Ovary (tissue), 9 donors: ENCODE measurements around the gene TEX54. TPM values are rescaled to one million over a fixed set of nuclear protein-coding genes. Genes with fewer than 3 reads are reported as not detected.

ENCODE experiments used
- DNase-seq, 5 donors: peaks; one replicate each; pipeline ENCODE4 v3.0.0-alpha.2; 2019 to 2020
- H3K27ac ChIP-seq, 2 donors: fragments of 200-600 bp; one replicate each; pipeline versions ENCODE4 v1.5.1 to v1.8.0; 2019 to 2022
- H3K27me3 ChIP-seq: fragments of 200-600 bp; one replicate; pipeline ENCODE4 v1.8.0; 2022
- H3K36me3 ChIP-seq: fragments of 200-600 bp; sonication (generic); one replicate; pipeline ENCODE4 v1.5.1; 2019
- H3K4me1 ChIP-seq: one replicate; pipeline ENCODE4 v1.8.1; 2013; ENCODE audit warnings: mild to moderate bottlenecking, moderate library complexity; ENCODE audit not compliant: insufficient read depth
- H3K4me3 ChIP-seq: fragments of 200-600 bp; sonication (generic); one replicate; pipeline ENCODE4 v1.5.1; 2017
- H3K9me3 ChIP-seq, 2 donors: fragments of 200-600 bp in 1 of 2; sonication (generic) in 1 of 2; one replicate each; pipeline versions ENCODE4 v1.5.1 to v1.8.1; 2013 to 2019; ENCODE audit warnings: mild to moderate bottlenecking in 1 of 2, moderate library complexity in 1 of 2
- EP300 ChIP-seq: sonication (generic); formaldehyde crosslinking; IDR thresholded peaks from one replicate; pipeline ENCODE4 v1.6.1; 2017; ENCODE audit warnings: antibody characterized with exemption
- POLR2A ChIP-seq: fragments of 450-650 bp; IDR thresholded peaks from one replicate; pipeline ENCODE4 v1.6.1; 2017; ENCODE audit warnings: antibody characterized with exemption, mild to moderate bottlenecking, moderate library complexity
- WGBS, 3 donors: extraction: QIAGEN DNeasy Blood & Tissue Kit in 1 of 3; methylation state at CpG; one replicate each; pipeline versions ENCODE4 v1.1.5 to v1.1.7; 2013 to 2017; 5-methylcytosine and 5-hydroxymethylcytosine counted together
- intact Hi-C, 4 donors: fragments of 100-400 bp; cut with DNase I; formaldehyde crosslinking; loops; one replicate each; pipeline versions ENCODE4 v1.11.0 to v1.15.1; 2022 to 2023
- polyA plus RNA-seq, 2 donors: library from polyadenylated mRNA; stranded (reverse); fragments of 200-250 nt in 1 of 2; fragments of 350-450 nt in 1 of 2; fragmentation: Illumina TruSeq in 1 of 2; extraction: RNeasy Lipid Tissue Mini Kit (QIAGEN cat#74804) in 1 of 2; gene quantifications; one replicate each; pipeline ENCODE4 v1.2.3, GENCODE V29; 2013 to 2014
- total RNA-seq, 7 donors: library from RNA; depleted of rRNA in 2 of 7; stranded (reverse); fragments of >200 nt in 2 of 7; fragmentation: NEBNext Ultra II Directional in 3 of 7; extraction: Animal tissue kit (Norgen Biotek cat#: 25700) in 3 of 7; gene quantifications; one replicate each; pipeline versions ENCODE4 v1.1.0 to v1.2.4, GENCODE V29; 2016 to 2023
- TF ChIP-seq, protein P1 (sequence below), 3 donors: fragments of 450-650 bp in 2 of 3; fragments of 200-600 bp in 1 of 3; IDR thresholded peaks; one replicate each; pipeline versions ENCODE4 v1.5.1 to v1.8.0; 2016 to 2022; ENCODE audit warnings: antibody characterized with exemption in 3 of 3, mild to moderate bottlenecking in 1 of 3
- donor health status: DM: no; HTN: no; CAD: no; lungs with moderate emphysema.
- donor health status: DM: no; HTN: no; CAD: no.
- donor health status: Bipolar disorder and iron deficiency.
- donor health status: DM: yes; HTN: yes; CAD: no.
- donor health status: DM: no; HTN: no; CAD: no.
- donor health status: DM: yes; HTN: yes; CAD: no.

TEX54 gene
- total and polyA plus RNA-seq, 9 donors, result not detected

DNA sequence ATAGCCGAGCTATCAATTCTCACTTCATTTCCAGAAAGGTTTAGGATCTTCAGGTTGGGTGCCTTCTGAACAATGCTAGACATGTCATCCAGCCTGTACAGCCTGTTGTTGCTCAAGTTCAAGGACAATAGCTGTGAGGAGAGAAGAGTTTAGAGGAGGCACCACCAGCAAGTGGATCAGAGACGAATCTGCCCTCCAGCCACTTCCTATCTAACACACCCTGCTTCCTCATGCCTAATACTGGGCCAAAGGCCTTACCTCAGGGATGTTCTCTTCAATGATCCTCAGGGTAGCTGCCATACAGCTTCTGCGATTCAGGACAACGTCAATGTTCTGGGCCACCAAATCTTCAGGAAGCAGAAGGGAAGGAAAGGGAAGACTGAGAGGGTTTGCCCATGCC, 31.6 kb downstream of the TEX54 start:
- DNase-seq, result no peak
- 78 to 84% (median 80%) methylated on average over 4 of the region's 4 CpGs for WGBS, 3 donors
- intact Hi-C loops, result no loop called here
- H3K9me3 ChIP-seq, result no peaks in the 10 kb centered on the region
- H3K4me1 ChIP-seq, result peaks cover 6% of the 10 kb centered on the region
- no peak overlapping the region for H3K4me3 ChIP-seq
- TF ChIP-seq POLR2A, result no peak
- TF ChIP-seq EP300, result no peak
- TF ChIP-seq, protein P1, sequence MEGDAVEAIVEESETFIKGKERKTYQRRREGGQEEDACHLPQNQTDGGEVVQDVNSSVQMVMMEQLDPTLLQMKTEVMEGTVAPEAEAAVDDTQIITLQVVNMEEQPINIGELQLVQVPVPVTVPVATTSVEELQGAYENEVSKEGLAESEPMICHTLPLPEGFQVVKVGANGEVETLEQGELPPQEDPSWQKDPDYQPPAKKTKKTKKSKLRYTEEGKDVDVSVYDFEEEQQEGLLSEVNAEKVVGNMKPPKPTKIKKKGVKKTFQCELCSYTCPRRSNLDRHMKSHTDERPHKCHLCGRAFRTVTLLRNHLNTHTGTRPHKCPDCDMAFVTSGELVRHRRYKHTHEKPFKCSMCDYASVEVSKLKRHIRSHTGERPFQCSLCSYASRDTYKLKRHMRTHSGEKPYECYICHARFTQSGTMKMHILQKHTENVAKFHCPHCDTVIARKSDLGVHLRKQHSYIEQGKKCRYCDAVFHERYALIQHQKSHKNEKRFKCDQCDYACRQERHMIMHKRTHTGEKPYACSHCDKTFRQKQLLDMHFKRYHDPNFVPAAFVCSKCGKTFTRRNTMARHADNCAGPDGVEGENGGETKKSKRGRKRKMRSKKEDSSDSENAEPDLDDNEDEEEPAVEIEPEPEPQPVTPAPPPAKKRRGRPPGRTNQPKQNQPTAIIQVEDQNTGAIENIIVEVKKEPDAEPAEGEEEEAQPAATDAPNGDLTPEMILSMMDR (IDR thresholded peaks at IDR 0.05), result no peak
- no peaks in the 10 kb centered on the region for H3K36me3 ChIP-seq
- no peaks in the 10 kb centered on the region for H3K27me3 ChIP-seq
- no peak overlapping the region for H3K27ac ChIP-seq

DNA sequence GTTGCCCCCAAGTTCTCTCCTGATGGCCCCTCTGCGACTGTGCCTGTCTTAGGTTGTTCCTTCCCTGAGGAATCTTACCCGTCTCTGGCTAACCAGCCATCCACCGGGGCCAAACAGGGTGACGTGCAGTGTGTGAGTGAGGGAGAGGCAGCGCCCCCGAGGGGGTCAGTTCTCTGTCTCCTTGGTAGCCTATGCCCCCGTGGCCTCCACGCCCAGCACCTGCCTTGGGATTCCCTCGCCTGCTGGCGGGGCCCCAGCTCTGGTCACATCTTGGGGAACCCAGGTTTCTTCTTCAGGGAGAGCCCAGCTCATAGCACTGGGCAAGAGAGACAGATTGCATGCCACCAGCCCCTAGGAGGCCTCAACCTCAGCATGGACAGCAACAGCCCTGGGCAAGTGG, 33.2 kb downstream of the TEX54 start:
- H3K4me1 ChIP-seq, result peaks cover 5% of the 10 kb centered on the region
- TF ChIP-seq POLR2A, result no peak
- TF ChIP-seq EP300, result no peak
- TF ChIP-seq, protein P1 (IDR thresholded peaks at IDR 0.05), result no peak
- H3K4me3 ChIP-seq, result no peak overlapping the region
- no peaks in the 10 kb centered on the region for H3K9me3 ChIP-seq
- WGBS, 3 donors, result 85 to 92% (median 91%) methylated on average over 10 of the region's 10 CpGs
- H3K27ac ChIP-seq, result no peak overlapping the region
- intact Hi-C loops, result no loop called here
- H3K27me3 ChIP-seq, result no peaks in the 10 kb centered on the region
- no peaks in the 10 kb centered on the region for H3K36me3 ChIP-seq
- DNase-seq, result no peak

DNA sequence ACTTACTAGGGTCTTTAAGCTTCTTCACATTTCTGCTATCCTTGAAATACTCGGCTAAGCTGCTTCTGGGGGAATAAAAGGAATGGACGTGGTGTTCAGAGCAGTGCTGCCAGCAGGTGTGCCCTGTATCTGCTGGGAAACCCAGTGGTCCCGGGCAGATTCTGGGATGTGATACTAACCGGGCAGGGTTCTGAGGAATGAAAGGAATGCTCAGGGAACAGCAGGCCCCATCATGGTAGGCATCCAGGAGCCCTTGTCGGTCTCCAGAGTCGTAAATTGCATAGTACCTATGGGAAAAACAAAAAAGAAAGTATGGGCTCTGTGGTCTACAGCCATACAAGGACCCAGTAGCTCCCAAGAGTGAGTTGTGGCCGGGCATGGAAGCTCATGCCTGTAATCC, 36.4 kb downstream of the TEX54 start:
- DNase-seq, result no peak
- Histone ChIP-seq H3K4me3 (no peak overlapping the region), H3K27me3 (no peaks in the 10 kb centered on the region), H3K9me3 (no peaks in the 10 kb centered on the region), H3K4me1 (no peaks in the 10 kb centered on the region), H3K36me3 (no peaks in the 10 kb centered on the region), H3K27ac (no peak overlapping the region)
- intact Hi-C loops, result no loop called here
- TF ChIP-seq POLR2A (no peak), EP300 (no peak)
- TF ChIP-seq, protein P1 (IDR thresholded peaks at IDR 0.05), result no peak
- 68 to 72% (median 69%) methylated on average over 7 of the region's 7 CpGs for WGBS, 3 donors

DNA sequence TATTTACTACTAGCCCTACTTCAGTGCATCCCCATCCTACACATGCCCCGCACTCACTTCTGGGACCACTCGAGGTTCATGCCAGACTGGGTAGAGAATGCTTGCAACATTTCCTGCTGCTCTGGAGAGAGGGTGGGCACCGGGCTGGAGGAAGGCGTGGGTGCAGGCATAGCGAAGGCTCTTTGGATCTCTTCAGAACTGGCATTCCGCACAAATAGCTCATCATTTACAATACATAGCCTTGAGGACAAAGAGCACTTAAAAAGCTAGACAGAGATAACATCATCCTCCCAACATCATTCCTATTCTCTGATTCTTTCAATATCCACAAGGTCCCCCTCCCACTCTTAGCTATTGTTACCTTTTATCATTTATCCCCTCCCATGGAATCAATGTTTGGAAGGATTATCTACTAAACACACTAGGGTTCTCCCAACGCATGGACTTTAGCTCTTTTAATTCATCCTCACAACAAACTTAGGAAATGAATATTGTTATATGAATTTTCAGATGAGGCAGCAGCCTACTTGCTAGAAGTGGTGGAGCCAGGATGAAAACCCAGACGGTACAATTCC, 38.4 kb downstream of the TEX54 start:
- no peaks in the 10 kb centered on the region for H3K36me3 ChIP-seq
- no peaks in the 10 kb centered on the region for H3K9me3 ChIP-seq
- TF ChIP-seq EP300 (no peak), POLR2A (no peak)
- TF ChIP-seq, protein P1 (IDR thresholded peaks at IDR 0.05), result no peak
- H3K4me3 ChIP-seq, result no peak overlapping the region
- no peak overlapping the region for H3K27ac ChIP-seq
- intact Hi-C loops, result no loop called here
- no peaks in the 10 kb centered on the region for H3K4me1 ChIP-seq
- DNase-seq, result no peak
- 82 to 89% (median 87%) methylated on average over 8 of the region's 8 CpGs for WGBS, 3 donors
- no peaks in the 10 kb centered on the region for H3K27me3 ChIP-seq
